ENCODE measurements around the gene ST6GALNAC3.

The ST6GALNAC3 gene

DNA sequence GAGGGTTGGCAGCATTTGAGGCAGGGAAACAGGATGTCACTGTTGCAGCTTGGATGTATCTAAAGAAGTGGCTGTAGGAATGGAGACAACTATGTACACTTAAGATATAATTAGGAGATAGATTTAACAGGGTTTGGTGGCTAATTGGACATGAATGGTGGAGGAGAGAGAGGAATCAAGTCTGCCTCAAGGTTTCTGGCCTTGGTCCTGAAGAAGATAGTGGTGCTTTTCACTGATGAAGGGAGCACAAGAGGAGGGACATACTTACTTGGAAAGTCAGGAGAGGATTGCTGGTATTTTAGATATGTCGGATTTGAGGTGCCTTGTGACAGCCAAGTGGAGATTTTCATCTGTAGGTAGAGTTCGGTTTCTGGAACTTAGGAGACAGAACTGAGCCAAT is 123.9 kb downstream of the ST6GALNAC3 start:
- H3K36me3 ChIP-seq (replicated peaks; ENCODE audit: insufficient read depth, low read length), result no peaks in the 10 kb centered on the region
- no peak overlapping the region for H3K4me3 ChIP-seq (ENCODE audit: low read length)
- no peak for TF ChIP-seq EZH2phosphoT487 (IDR thresholded peaks at IDR 0.05; ENCODE audit: low read length)
- no peak for TF ChIP-seq EZH2 (optimal IDR thresholded peaks at IDR 0.05; ENCODE audit: low read depth, low read length)
- TF ChIP-seq, protein P1, sequence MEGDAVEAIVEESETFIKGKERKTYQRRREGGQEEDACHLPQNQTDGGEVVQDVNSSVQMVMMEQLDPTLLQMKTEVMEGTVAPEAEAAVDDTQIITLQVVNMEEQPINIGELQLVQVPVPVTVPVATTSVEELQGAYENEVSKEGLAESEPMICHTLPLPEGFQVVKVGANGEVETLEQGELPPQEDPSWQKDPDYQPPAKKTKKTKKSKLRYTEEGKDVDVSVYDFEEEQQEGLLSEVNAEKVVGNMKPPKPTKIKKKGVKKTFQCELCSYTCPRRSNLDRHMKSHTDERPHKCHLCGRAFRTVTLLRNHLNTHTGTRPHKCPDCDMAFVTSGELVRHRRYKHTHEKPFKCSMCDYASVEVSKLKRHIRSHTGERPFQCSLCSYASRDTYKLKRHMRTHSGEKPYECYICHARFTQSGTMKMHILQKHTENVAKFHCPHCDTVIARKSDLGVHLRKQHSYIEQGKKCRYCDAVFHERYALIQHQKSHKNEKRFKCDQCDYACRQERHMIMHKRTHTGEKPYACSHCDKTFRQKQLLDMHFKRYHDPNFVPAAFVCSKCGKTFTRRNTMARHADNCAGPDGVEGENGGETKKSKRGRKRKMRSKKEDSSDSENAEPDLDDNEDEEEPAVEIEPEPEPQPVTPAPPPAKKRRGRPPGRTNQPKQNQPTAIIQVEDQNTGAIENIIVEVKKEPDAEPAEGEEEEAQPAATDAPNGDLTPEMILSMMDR (IDR thresholded peaks at IDR 0.05; ENCODE audit: low read length), result no peak
- no peaks in the 10 kb centered on the region for H3K4me1 ChIP-seq (ENCODE audit: low read length)
- no peak for DNase-seq
- no peaks in the 10 kb centered on the region for H3K9me2 ChIP-seq (replicated peaks; ENCODE audit: insufficient read depth, low read length)
- H3K9me3 ChIP-seq (replicated peaks; ENCODE audit: insufficient read depth, low read length), result no peaks in the 10 kb centered on the region
- H2AFZ ChIP-seq (ENCODE audit: low read length), result no peak overlapping the region
- no peak overlapping the region for H3K27ac ChIP-seq (ENCODE audit: low read length)
- H3F3A ChIP-seq (ENCODE audit: insufficient read depth, low read length), result no peaks in the 10 kb centered on the region
- no peaks in the 10 kb centered on the region for H3K27me3 ChIP-seq (replicated peaks; ENCODE audit: insufficient read depth, low read length)
- H3K79me2 ChIP-seq (ENCODE audit: low read length), result no peaks in the 10 kb centered on the region
- no peak overlapping the region for H3K4me2 ChIP-seq (ENCODE audit: low read depth, low read length)
- H3K9ac ChIP-seq (ENCODE audit: low read length), result no peak overlapping the region
- no peaks in the 10 kb centered on the region for H4K20me1 ChIP-seq (ENCODE audit: insufficient read depth, low read length)

DNA sequence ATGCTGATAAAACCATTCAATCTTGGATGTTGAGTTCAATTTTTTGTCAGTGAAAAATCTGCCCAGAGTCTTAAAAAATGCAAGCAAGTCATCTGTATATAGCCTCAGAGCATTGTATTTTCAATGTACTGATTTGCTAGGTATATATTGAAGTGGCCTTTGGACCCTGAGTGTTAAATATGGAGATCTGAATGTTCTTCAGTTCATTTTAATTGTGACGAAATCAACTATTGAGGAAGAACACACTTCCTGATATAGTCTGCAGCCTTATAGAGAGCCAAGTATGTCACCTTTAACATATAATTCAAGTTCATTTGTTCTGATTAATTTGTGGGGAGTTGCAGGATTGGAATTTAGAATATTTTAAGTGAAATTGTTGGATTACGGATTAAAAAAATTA is 128.1 kb downstream of the ST6GALNAC3 start:
- Histone ChIP-seq H3K9ac (ENCODE audit: low read length) (no peak overlapping the region), H3K9me3 (replicated peaks; ENCODE audit: insufficient read depth, low read length) (no peaks in the 10 kb centered on the region), H3K27me3 (replicated peaks; ENCODE audit: insufficient read depth, low read length) (no peaks in the 10 kb centered on the region), H2AFZ (ENCODE audit: low read length) (no peak overlapping the region), H3K9me2 (replicated peaks; ENCODE audit: insufficient read depth, low read length) (no peaks in the 10 kb centered on the region), H3K79me2 (ENCODE audit: low read length) (no peaks in the 10 kb centered on the region), H4K20me1 (ENCODE audit: insufficient read depth, low read length) (no peaks in the 10 kb centered on the region), H3F3A (ENCODE audit: insufficient read depth, low read length) (no peaks in the 10 kb centered on the region), H3K27ac (ENCODE audit: low read length) (no peak overlapping the region), H3K4me3 (ENCODE audit: low read length) (no peak overlapping the region), H3K4me2 (ENCODE audit: low read depth, low read length) (no peak overlapping the region), H3K4me1 (ENCODE audit: low read length) (no peaks in the 10 kb centered on the region), H3K36me3 (replicated peaks; ENCODE audit: insufficient read depth, low read length) (no peaks in the 10 kb centered on the region)
- TF ChIP-seq, protein P1 (IDR thresholded peaks at IDR 0.05; ENCODE audit: low read length), result no peak
- TF ChIP-seq EZH2phosphoT487 (IDR thresholded peaks at IDR 0.05; ENCODE audit: low read length) (no peak), EZH2 (optimal IDR thresholded peaks at IDR 0.05; ENCODE audit: low read depth, low read length) (no peak)
- no peak for DNase-seq

DNA sequence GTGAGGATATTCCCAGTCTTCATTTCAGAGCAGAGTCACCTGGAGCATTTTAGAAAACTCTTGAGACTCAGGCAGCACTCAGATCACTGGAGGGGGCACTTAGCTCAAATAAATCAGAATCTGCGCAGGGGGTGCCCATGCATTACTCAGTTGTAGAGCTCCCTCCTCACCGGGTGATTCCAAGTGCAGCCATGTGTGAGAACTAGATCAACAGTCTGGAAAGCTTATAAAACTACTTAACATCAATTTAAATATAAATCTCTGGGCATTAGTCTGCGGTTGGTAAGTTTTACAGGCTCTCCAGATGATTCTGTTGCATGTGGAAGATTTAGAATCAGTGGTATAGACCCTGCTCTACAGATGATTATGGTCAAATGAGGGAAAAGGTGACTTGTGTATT is 128.6 kb downstream of the ST6GALNAC3 start:
- TF ChIP-seq EZH2 (optimal IDR thresholded peaks at IDR 0.05; ENCODE audit: low read depth, low read length), result no peak
- no peak for TF ChIP-seq EZH2phosphoT487 (IDR thresholded peaks at IDR 0.05; ENCODE audit: low read length)
- TF ChIP-seq, protein P1 (IDR thresholded peaks at IDR 0.05; ENCODE audit: low read length), result no peak
- Histone ChIP-seq H3K9me3 (replicated peaks; ENCODE audit: insufficient read depth, low read length) (no peaks in the 10 kb centered on the region), H3K9ac (ENCODE audit: low read length) (no peak overlapping the region), H3K4me1 (ENCODE audit: low read length) (no peaks in the 10 kb centered on the region), H3F3A (ENCODE audit: insufficient read depth, low read length) (no peaks in the 10 kb centered on the region), H3K79me2 (ENCODE audit: low read length) (no peaks in the 10 kb centered on the region), H2AFZ (ENCODE audit: low read length) (no peak overlapping the region), H3K9me2 (replicated peaks; ENCODE audit: insufficient read depth, low read length) (no peaks in the 10 kb centered on the region), H3K27ac (ENCODE audit: low read length) (no peak overlapping the region), H3K36me3 (replicated peaks; ENCODE audit: insufficient read depth, low read length) (no peaks in the 10 kb centered on the region), H3K27me3 (replicated peaks; ENCODE audit: insufficient read depth, low read length) (no peaks in the 10 kb centered on the region), H4K20me1 (ENCODE audit: insufficient read depth, low read length) (no peaks in the 10 kb centered on the region), H3K4me3 (ENCODE audit: low read length) (no peak overlapping the region), H3K4me2 (ENCODE audit: low read depth, low read length) (no peak overlapping the region)
- DNase-seq, result no peak

Data from MM.1S (cell line).